Right renal cortex interstitium (tissue), 3 donors: Measurements from ENCODE around the gene BZW1. TPM values are rescaled to one million over a fixed set of nuclear protein-coding genes. Genes with fewer than 3 reads are reported as not detected.

Experiments used
- DNase-seq, 3 donors: peaks; one replicate each; pipeline ENCODE4 v3.0.0-alpha.2; 2013; ENCODE audit warnings: low read depth in 3 of 3, low spot score in 2 of 3
- polyA plus RNA-seq, 3 donors: library from polyadenylated mRNA; unstranded; fragments of 120-200 nt; gene quantifications; one replicate each; pipeline ENCODE4 v1.2.1, GENCODE V29; 2013; ENCODE audit not compliant: insufficient read length in 3 of 3

The BZW1 gene
- polyA plus RNA-seq, 3 donors, result 271 to 294 (median 292) TPM

DNA sequence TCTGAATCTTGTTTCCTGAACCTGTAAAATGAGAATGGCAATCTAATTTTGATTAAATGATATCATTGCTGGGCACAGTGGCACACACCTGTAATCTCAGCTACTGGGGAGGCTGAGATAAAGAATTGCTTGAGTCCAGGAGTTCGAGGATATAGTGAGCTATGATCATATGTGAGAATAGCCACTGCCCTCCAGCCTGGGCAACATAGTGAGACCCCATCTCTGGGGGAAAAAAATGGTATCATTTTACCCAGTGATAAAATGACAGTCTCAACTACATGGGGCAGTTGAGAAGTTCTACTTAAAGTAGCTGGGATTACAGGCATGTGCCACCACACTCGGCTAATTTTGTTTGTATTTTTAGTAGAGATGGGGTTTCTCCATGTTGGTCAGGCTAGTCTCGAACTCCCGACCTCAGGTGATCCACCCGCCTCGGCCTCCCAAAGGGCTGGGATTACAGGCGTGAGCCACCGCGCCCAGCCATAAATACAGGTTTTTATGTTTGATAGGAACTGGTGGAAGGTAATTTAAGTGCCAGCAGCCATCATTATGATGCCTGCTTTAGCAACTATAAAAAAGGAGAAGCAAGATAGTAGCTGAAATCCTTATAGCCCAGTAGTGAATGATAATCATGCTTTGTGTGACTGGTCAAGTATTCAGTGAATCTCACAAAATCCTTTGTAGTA, 17.0 kb downstream of the BZW1 start:
- no peak for DNase-seq

DNA sequence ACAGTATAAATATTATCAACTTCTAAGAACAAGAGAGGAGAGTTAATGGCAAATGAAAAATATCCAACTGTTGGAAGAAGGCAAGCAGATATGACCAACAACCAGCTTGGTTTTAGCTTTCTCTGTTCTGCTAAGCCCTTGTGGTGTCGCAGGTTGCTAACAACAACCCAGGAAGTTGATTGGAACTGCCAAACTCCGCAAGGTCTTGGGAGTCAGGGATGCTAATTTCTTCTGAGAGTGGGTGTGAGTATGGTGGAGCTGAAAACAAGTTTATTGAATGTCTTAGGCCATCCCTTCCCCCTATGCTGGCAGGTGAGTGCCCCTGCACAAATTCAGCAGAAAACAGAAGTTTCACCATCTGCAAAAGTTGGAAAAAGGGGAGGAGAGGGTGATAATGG, 17.5 kb downstream of the BZW1 start:
- no peak for DNase-seq

GRCh38 chr2:200834701-200835100, 23.0 kb downstream of the BZW1 start:
- no peak for DNase-seq

DNA sequence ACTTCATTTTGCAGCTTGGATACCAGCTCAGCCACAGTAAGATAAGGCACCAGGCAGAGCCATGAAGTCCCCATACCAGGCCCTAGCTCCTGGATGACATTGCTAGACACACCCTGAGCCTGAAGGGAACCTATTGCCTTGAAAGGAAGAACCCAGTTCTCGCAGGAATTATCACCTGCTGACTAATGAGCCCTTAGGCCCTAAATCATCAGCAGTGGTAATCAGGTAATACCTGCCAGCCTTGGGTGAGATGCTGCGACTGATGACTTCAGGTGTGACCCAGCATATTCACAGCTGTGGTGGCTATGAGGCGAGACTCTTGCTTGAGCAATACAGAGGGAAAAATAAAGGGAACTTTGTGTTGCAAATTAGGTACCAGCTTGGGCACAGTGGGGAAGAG, 27.8 kb downstream of the BZW1 start:
- no peak for DNase-seq

DNA sequence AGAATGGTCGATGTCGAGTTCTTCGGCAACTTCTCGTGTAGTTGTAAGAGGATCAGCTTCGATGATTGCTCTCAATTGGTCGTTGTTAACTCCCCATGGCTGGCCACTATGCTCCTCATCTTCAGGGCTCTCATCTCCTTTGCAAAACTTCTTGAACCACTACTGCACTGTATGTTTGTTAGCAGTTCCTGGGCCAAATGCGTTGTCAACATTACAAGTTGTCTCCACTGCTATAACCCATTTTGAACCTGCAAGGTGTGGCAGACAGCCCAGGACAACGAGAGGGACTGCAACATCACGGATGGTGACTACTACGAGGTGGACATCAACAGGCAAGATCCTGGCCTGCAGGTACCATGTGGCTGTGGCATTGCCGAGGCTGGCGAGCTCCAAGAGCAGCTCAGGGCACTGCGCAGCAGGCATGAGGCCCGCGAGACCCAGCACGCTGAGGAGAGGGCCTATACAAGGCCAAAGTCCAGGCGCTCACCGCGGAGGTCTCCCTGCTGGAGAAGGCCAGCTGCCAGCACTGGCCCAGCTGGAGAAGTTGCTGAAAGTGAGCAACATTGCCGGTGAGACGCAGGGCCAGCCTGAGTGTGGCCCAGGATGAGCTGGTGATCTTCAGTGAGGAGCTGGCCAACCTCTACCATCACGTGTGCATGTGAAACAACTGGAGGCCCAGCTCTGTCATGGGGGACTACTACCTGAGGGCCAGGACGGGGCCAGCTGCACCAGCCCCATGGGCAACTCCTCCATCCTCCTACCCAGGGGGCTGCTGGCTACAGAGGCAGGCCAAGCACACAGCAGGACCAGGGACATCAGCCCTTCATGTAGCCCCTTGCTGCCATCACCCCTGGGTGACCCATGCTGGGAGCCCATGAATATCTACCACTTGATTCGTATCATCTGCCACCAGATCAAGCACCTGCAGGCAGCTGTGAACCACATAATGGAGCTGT, 32.6 kb downstream of the BZW1 start:
- no peak for DNase-seq

DNA sequence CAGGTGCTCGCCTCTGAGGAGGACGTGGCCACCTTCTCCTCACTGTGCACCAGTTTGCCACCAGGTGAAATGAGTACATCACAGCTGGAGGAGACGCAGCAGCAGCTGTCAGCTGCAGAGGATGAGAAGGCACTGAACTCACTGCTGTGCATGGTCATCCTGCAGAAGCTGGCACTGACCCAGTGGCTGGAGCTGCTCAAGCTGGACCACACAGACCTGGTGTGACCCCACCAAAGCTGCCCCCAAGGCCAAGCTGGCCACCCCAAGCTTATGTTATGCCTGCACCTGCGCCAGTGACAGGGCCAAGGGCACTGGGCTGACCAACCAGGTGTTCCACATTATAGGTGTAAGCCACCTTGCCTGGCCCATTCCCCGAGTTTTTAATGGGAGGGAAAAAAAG, 33.5 kb downstream of the BZW1 start:
- DNase-seq, result no peak

- no peak for DNase-seq
Measured at GRCh38 chr2:200845669-200846325, 34.1 kb downstream of the BZW1 start.

DNA sequence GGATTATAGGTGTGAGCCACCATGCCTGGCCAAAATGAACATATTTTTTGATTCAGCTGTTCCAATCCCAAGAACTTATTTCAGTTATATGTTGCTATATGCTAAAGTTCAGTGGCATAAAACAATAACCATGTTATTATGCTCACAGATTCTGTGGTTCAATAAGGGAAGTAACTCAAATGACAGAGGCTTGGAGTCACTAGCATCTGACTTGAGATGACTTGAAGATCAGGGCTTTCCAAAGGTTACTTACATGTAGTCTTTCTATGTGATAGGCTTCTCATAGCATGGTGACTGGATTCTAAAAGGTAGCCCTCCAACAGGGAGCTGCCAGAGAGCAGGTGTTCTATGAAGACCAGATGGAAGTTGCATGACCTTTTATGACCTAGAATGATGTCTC, 35.6 kb downstream of the BZW1 start:
- no peak for DNase-seq

- DNase-seq, result no peak
Measured at GRCh38 chr2:200847939-200848338, 36.2 kb downstream of the BZW1 start.

- DNase-seq, result no peak
Measured at GRCh38 chr2:200850512-200851256, 39.0 kb downstream of the BZW1 start.

- DNase-seq, result no peak
Measured at GRCh38 chr2:200851398-200852248, 39.9 kb downstream of the BZW1 start.

DNA sequence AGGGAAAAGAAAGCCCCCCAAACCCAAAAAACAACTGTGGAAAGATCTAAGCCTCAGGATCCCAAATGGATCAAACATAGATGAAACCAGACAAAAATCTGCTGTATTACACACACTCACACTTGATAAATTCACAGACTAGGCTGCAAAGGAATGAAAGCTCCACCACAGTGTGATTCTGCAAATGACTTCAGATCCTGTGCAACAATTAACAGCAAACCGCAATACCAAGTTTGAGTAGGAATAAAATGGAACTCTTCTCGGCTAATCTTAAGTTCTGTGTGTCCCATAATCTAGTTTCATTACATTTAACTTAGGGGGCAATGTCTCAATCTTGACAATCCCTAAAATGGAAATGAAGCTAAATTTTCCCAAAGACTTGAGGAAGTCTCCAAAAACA, 40.9 kb downstream of the BZW1 start:
- DNase-seq, result no peak

DNA sequence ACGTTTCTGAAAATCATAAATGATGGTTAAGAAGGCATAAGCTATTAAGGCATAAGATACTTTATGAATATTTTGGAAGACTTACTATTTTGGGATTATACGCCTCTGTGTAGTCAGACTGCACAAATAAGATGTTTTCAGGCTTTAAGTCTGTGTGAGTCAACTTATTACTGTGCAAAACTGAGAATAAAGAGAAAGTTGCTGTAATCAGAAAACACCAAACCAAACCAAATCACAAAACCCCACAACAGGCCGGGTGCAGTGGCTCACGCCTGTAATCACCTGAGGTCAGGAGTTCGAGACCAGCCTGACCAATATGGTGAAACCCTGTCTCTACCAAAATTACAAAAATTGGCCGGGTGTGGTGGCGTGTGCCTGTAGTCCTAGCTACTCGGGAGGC, 45.1 kb downstream of the BZW1 start:
- DNase-seq, result no peak

DNA sequence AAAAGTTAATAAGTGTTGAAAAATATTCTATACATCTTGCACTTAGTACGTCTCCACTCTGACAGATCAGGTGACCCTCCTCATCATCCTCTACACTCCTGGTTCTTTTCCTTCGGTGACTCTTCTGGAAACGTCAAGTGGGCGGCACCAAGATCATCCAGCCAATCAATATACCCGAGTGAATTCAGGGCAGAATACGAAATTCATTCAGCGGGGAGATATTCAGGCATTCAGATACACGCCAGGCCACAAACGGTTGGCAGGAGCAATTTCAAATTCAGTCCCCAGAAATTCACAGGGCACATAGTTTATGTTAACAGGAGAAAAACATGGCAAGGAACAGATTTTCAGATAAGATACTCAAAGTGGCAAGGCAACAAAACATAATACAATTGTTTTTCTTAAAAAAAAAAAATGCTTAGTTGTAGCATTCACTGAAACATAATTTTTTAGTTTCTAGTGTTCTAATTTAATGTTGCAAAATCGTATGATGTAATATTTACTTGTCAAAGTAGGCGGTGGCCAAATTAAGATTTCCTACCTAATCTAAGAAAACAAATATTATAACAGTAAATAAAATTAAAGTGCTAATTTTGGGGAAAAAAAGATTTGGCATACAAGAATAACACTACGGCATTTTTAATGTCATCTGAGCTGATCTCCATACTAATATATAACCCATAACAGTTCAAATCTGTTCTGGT, 48.5 kb downstream of the BZW1 start:
- no peak for DNase-seq

DNA sequence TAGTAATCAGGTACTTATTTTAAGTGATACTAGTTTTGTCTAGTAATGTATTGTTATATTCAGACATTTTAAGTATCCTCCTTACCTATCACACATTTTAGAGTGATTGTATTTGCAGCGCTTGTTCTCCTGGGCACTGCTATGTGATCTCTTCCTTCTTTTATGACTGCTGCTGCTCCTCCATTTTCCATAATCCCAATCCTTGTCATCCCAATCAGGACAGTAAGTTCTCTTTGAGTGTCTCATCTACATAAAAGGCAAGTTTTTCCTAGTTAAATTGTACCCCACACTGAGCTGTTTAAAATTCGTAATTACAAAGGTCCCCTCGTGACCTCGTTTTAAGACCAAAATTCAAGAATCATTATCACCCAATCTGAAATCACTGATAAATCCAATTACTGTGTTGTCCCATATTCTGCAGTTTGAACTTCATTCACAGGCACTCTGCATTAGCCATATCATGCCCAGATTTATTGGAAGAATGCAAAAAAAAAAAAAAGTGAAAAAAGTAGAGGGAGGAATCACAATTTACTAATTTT, 50.0 kb downstream of the BZW1 start:
- DNase-seq, result no peak

DNA sequence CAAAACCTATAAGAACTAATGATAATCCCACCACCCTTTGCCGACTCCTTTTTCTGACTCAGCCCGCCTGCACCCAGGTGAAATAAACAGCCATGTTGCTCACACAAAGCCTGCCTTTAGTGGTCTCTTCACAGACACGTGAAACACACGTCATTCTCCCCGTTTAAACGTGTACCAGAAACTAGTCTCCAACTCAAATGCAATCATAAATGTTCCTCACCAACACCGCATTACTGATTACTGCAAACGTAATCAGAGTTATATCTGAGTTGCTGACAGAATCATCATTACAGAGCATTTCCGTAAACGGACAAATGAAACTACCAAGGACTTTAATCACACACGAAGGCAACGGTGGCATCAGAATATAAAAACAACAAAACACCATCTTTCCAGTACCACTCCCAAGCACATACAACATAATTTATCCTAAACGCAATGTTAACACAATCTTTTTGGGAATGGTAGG, 50.9 kb downstream of the BZW1 start:
- DNase-seq, result no peak

GRCh38 chr2:200863782-200864175, 52.1 kb downstream of the BZW1 start:
- DNase-seq, result peak in 2 of 3 donors; percentile 44 to 64

DNA sequence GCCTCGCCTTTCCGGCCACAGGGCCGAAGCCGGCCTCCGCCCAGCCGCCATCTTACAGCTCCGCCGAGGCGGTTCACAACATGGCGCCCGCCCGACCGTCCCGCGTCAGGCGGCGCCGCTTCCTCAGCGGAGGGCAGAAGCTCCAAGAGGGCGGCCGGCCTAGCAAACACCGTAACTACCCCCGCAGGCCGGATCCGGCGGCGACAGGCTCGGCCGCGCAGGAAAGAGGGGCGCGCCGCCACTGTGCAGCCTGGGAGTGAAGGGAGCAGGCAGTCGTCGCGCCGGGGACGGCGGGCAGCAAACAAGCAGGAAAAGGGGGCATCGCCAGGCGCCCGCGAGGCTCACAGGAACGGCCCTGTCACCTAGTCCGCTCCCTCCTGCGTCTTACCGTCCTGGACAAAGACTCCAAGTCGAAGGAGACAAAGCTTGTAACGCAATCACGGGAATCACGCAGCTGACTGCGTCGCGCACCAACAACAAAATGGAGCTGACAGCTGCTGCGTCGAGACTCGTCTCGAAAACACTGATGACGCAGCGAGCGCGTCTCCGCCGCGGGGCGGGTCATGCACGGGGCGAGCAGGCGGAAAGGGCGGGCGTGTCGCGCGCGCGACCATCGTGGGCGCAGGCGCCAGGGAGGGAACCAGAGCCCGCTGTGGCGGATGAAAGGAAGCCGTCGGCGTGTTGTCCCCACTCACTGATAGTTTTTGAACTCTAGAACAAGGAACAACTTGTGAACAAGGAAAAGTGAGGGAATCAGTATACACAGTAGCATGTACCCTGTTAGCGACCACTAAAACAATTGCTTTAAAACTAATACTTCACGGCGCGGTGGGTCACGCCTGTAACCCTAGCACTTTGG, 52.7 kb downstream of the BZW1 start, which contains the start of gene CLK1:
CLK1 (minus strand) TSS at position 483 of the 859 bp plus-strand sequence. CDS start 2,796 bp downstream, outside the sequence.
- DNase-seq, result peak; percentile 87 to 93 (median 91)
